BLaER1 (cell line): Measurements from ENCODE around the gene LDHA.
"Not testable (repeated sequence)": the region's sequence is repeated elsewhere in the genome, so short reads cannot be mapped to it uniquely, and the experiment has no call there.

Experiments
- H3K27ac ChIP-seq: shearing (Covaris generic); formaldehyde crosslinking; 2 replicates; pipeline ENCODE4 v1.8.1; 2022
- H3K27me3 ChIP-seq: shearing (Covaris generic); formaldehyde crosslinking; 2 replicates; pipeline ENCODE4 v1.8.1; 2022
- H3K36me3 ChIP-seq: shearing (Covaris generic); formaldehyde crosslinking; 2 replicates; pipeline ENCODE4 v1.8.1; 2022
- H3K4me1 ChIP-seq: shearing (Covaris generic); formaldehyde crosslinking; 2 replicates; pipeline ENCODE4 v1.8.1; 2022
- H3K4me2 ChIP-seq: shearing (Covaris generic); formaldehyde crosslinking; 2 replicates; pipeline ENCODE4 v1.8.1; 2022
- H3K4me3 ChIP-seq: shearing (Covaris generic); formaldehyde crosslinking; 2 replicates; pipeline ENCODE4 v1.8.1; 2022
- H3K9ac ChIP-seq: shearing (Covaris generic); formaldehyde crosslinking; 2 replicates; pipeline ENCODE4 v1.8.1; 2022
- H3K9me3 ChIP-seq: shearing (Covaris generic); formaldehyde crosslinking; 2 replicates; pipeline ENCODE4 v1.8.1; 2022
- H4K20me1 ChIP-seq: shearing (Covaris generic); formaldehyde crosslinking; 2 replicates; pipeline ENCODE4 v1.8.1; 2022
- Cebpa-rat ChIP-seq: shearing (Covaris generic); IDR thresholded peaks from 2 replicates; pipeline ENCODE4 v1.8.1; 2022

The LDHA gene

DNA sequence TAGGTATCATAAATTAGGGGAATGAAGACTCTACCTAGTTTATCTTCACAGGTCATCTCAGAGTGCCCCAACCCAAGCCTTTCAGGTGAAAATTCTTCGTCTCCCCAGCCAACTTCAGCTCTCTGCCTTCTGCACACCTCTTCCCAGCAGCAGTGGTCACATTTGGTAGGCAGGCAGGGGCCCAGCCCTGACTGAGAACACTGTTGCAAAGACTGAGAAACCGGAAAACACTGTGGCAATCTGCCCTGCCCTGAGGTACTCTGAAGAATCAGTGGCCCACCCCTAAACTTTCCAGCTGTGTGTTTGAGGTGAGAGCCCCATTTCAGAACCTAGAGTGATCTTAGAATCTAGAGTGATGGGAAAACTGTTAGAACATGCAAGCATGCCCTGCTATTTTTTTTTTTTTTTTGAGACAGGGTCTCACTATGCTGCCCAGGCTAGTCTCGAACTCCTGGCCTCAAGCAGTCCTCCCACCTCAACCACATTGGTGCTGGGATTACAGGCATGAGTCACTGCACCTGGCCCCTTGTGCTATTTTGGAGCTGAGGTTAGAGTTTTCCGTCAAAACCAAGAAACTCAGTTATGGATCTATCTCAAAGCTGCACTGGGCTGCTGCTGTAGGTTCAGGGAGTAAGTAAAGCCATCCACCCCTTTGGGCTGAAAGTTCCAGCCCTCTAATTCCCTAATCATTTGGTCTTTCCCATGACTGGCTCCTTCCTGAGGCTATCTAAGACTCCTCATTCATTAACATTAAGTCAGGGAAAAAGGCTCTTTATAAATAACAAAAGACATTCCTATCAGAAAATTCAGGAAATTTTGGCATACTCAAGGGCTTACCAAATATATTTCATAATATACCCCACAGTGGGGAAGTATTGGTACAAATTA, 1.7 kb upstream of the LDHA start:
- peaks cover 15% of the 10 kb centered on the region for H3K36me3 ChIP-seq
- H3K4me3 ChIP-seq = no peak overlapping the region
- H3K27me3 ChIP-seq = no peaks in the 10 kb centered on the region
- no peak for TF ChIP-seq Cebpa-rat
- H4K20me1 ChIP-seq = peaks cover 31% of the 10 kb centered on the region
- H3K27ac ChIP-seq = peak overlapping the region; percentile 96; the same call in 1 of the 2 replicates
- H3K4me1 ChIP-seq = peaks cover 34% of the 10 kb centered on the region
- no peak overlapping the region for H3K9ac ChIP-seq
- H3K4me2 ChIP-seq = peak overlapping the region; percentile 86
- H3K9me3 ChIP-seq = no peaks in the 10 kb centered on the region

DNA sequence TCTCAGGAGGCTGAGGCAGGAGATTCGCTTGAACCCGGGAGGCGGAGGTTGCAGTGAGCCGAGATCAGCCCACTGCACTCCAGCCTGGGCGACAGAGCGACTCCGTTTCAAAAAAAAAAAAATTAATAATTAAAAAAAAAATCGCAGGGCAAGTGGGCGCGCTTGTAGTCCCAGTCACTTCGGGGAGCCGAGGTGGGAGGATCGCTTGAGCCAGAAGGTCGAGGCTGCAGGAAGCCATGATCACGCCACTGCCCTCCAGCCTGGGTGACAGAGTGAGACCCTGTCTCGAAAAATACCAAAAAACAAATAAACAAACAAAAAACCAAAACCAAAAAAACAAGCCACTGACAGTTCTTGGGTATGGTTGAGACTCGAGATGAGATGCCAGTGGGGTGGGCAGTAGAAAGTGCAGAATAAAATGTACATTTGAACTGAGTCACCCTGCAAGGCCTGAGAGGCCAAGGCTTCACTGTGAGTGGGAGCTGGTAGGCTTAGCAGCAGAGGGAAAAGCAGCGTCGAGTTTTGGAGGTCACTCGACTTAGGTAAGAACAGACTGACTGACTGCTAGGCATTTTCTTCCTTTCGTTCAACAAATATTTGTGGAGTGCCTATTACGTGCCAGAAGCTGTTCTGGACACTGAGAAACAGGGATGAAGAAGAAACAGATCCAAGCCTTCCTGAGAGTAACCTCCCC, 635 bp upstream of the LDHA start:
- H4K20me1 ChIP-seq = peaks cover 42% of the 10 kb centered on the region
- H3K4me1 ChIP-seq = peaks cover 42% of the 10 kb centered on the region
- peak overlapping the region; percentile 86 for H3K4me2 ChIP-seq
- TF ChIP-seq Cebpa-rat = no peak
- no peaks in the 10 kb centered on the region for H3K27me3 ChIP-seq
- H3K36me3 ChIP-seq = peaks cover 25% of the 10 kb centered on the region
- peak overlapping the region; percentile 98 for H3K4me3 ChIP-seq
- no peaks in the 10 kb centered on the region for H3K9me3 ChIP-seq
- peak overlapping the region; percentile 96 for H3K27ac ChIP-seq
- peak overlapping the region; percentile 98 for H3K9ac ChIP-seq

DNA sequence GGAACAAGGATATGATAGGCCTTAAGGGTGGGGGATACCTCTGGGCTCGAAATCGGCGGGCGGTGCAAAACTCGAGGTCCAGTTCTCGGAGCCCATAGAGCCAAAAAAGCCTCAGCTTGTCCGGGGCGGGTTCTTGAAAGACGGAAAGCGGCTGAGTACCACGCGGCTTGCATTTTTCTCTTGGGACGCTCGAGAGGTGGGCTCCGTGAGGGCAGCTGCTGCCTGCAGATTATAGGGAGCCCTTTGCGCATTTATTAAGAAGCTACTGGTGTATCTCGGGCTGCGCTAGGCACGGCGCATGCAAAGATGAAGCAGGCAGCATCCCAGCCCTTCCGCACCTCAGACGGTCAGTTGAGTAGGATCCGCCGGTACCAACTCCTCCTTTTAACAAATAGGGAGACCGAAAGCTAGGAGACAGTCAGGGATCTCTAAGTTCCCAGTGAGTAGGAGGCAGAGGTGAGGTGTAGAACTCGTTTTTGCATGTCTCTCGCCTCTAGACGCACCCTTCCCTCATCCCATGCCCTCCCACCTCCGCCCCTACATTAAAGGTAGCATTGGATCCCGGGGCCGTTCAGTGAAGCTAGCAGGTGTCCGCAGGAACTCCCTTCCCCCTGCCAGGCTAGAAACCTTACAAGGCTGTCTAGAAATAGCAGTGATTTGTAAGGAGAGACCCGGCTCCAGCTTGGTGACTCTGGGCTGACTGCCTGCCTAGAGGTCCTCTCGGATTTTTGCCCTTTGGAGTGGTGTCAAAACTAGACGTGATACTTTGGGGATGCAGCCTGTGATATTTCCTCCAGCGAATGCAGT, 768 bp downstream of the LDHA start:
- no peaks in the 10 kb centered on the region for H3K9me3 ChIP-seq
- peak overlapping the region; percentile 96 for H3K27ac ChIP-seq
- H3K9ac ChIP-seq = peak overlapping the region; percentile 98
- H3K4me2 ChIP-seq = peak overlapping the region; percentile 86
- peaks cover 39% of the 10 kb centered on the region for H3K36me3 ChIP-seq
- peaks cover 53% of the 10 kb centered on the region for H3K4me1 ChIP-seq
- no peaks in the 10 kb centered on the region for H3K27me3 ChIP-seq
- peak overlapping the region; percentile 98 for H3K4me3 ChIP-seq
- TF ChIP-seq Cebpa-rat = no peak
- H4K20me1 ChIP-seq = peaks cover 56% of the 10 kb centered on the region

DNA sequence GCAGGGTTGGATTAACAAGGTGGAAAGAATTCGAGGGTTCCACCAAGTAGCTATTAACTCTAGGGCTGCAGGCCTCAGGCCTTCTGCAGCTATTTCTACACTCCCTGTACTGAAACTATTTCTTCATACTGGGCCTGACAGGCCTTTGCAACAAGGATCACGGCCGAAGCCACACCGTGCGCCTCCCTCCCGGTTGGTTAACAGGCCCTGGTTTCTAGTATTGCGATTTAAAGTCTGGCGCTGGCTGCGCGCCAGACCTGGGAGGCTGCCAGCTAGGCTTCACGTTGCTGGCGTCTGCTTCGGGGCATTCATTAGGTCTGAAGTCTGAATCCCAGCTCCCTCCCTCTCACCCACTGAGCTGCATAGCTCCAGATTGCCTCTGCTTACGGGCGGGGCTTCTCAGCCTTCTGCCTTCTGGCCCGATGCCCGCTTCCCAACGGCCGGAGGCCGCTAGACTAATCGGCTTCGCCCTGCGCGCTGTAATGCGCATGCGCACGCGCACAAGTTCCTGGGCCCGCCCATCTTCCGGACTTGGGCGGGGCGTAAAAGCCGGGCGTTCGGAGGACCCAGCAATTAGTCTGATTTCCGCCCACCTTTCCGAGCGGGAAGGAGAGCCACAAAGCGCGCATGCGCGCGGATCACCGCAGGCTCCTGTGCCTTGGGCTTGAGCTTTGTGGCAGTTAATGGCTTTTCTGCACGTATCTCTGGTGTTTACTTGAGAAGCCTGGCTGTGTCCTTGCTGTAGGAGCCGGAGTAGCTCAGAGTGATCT, 1.6 kb downstream of the LDHA start:
- Histone ChIP-seq H3K9ac (peak overlapping the region; percentile 98), H4K20me1 (peaks cover 64% of the 10 kb centered on the region)

DNA sequence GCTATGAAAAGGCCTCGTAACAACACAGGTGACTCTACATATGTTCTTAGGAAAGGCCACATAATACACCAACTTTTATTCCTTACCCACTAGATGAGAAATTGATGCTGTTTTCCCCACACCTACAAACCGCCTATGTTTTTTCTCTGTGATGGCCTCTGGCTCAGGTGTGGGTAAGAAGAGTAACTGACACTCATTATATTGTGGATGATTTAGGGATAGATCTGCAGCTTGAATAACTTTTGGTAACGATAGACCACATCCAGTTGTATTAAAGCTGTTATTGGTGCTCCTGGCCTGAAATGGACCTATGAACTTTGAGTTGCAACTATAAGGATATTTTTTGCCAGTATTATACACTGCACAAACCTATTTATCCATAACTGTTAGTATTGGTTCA, 3.6 kb downstream of the LDHA start:
- Histone ChIP-seq H3K27me3 (no peaks in the 10 kb centered on the region), H3K4me2 (peak overlapping the region; percentile 86), H4K20me1 (peaks cover 84% of the 10 kb centered on the region), H3K4me3 (0 out of 2 replicates have a peak overlapping the region, but pooled peaks have one; percentile 1), H3K36me3 (peaks cover 67% of the 10 kb centered on the region), H3K27ac (no peak overlapping the region), H3K4me1 (peaks cover 46% of the 10 kb centered on the region), H3K9me3 (no peaks in the 10 kb centered on the region), H3K9ac (no peak overlapping the region)
- no peak for TF ChIP-seq Cebpa-rat

More for the DNA sequence above, 1.6 kb downstream of the LDHA start:
- H3K9me3 ChIP-seq = no peaks in the 10 kb centered on the region
- H3K4me2 ChIP-seq = peak overlapping the region; percentile 86
- no peak; the same call in 1 of the 2 replicates for TF ChIP-seq Cebpa-rat
- peak overlapping the region; percentile 98 for H3K4me3 ChIP-seq
- H3K36me3 ChIP-seq = peaks cover 47% of the 10 kb centered on the region
- H3K4me1 ChIP-seq = peaks cover 53% of the 10 kb centered on the region
- peak overlapping the region; percentile 96 for H3K27ac ChIP-seq
- no peaks in the 10 kb centered on the region for H3K27me3 ChIP-seq

DNA sequence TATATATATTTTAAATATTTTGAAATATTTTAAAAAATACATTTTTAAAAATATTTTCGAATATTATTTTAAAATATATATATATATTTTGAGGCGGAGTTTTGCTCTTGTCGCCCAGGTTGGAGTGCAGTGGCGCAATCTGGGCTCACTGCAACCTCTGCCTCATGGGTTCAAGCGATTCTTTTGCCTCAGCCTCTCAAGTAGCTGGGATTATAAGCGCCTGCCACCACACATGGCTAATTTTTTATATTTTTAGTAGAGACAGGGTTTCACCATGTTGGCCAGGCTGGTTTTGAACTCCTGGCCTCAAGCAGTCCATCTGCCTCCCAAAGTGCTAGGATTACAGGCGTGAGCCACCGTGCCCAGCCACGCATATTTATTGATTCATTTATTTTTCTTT, 6.7 kb downstream of the LDHA start:
- not testable (repeated sequence) for H3K27me3 ChIP-seq, H3K4me3 ChIP-seq, H3K27ac ChIP-seq, H3K9ac ChIP-seq, H3K9me3 ChIP-seq, H3K4me2 ChIP-seq
- Histone ChIP-seq H3K4me1 (peaks cover 34% of the 10 kb centered on the region), H3K36me3 (peaks cover 99% of the 10 kb centered on the region), H4K20me1 (peaks cover 100% of the 10 kb centered on the region)

DNA sequence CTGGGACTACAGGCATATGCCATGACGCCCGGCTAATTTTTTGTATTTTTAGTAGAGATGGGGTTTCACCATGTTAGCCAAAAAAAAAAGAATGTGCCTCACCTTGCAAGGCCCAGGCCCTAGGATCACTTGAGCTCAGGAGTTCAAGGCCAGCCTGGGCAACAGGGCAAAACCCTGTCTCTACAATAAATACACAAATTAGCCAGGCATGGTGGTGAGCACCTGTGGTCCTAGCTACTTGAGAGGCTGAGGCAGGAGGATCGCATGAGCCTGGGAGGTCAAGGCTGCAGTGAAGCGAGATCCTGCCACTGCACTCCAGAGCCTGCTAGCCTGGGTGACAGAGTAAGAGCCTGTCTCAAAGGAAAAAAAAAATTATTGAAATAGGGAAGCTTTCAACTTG, 9.7 kb downstream of the LDHA start:
- Histone ChIP-seq H3K9me3 (no peaks in the 10 kb centered on the region), H3K4me1 (peaks cover 8% of the 10 kb centered on the region; the same call in 1 of the 2 replicates), H3K9ac (no peak overlapping the region), H3K27ac (no peak overlapping the region), H4K20me1 (peaks cover 100% of the 10 kb centered on the region), H3K36me3 (peaks cover 100% of the 10 kb centered on the region), H3K4me3 (no peak overlapping the region), H3K27me3 (no peaks in the 10 kb centered on the region), H3K4me2 (no peak overlapping the region)
- no peak for TF ChIP-seq Cebpa-rat

DNA sequence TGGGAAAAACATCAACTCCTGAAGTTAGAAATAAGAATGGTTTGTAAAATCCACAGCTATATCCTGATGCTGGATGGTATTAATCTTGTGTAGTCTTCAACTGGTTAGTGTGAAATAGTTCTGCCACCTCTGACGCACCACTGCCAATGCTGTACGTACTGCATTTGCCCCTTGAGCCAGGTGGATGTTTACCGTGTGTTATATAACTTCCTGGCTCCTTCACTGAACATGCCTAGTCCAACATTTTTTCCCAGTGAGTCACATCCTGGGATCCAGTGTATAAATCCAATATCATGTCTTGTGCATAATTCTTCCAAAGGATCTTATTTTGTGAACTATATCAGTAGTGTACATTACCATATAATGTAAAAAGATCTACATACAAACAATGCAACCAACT, 13.0 kb downstream of the LDHA start:
- Histone ChIP-seq H3K36me3 (peaks cover 67% of the 10 kb centered on the region), H4K20me1 (peaks cover 69% of the 10 kb centered on the region)
- H3K9ac ChIP-seq = not testable (repeated sequence)

More for the DNA sequence above, 13.0 kb downstream of the LDHA start:
- H3K4me1 ChIP-seq, H3K27me3 ChIP-seq, H3K4me2 ChIP-seq, H3K27ac ChIP-seq, H3K4me3 ChIP-seq, H3K9me3 ChIP-seq: not testable (repeated sequence)
